Measurements from ENCODE around the gene RMND5B. TPM values are rescaled to one million over a fixed set of nuclear protein-coding genes. Genes with fewer than 3 reads are reported as not detected.

Gene RMND5B
- total and polyA plus RNA-seq, 4 donors: 28.2 to 38.9 (median 36.9) TPM

DNA sequence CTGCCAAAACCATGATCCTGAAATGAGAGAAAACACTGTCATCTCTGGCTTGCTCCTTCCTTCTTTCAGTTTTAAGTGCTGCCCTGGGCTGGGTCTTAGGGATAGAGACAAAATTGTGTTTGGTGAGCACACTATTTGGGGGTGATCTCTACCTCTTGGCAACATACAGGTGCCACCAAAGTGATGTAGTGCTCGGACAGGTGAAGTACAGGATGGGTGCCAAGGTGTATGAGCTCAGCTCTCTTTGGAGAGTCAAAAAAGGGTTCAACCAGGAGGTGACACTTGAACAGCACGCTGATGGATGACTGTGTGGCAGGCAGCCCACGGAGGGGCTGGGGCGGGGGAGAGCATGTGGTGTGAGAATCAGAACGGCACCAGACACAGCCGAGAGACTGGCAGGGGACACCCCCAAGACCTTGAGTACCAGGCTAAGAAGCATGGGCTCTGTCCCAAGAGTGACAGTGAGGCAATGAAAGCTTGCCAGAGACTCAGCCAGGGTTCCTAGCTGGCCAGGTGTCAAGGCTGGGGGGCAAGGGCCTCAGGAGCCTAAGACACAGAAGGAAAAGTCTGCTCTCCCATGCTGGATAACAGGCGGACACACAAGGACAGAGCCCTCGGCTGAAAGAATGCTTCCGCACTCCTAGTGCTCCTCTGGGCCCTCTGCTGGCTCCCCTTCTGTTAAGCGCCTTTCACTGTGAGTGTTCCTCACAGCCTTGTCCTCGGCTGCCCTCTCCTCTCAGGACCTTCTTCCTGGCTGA, 20.3 kb downstream of the RMND5B start:
- WGBS, 2 donors: 48 to 58% methylated on average over 11 of the region's 11 CpGs
- Histone ChIP-seq H3K27ac (ENCODE audit: low read depth in 1 of 2, low read length in 2 of 2) (no peak overlapping the region), H3K4me3 (ENCODE audit: low read length in 2 of 2) (no peak overlapping the region), H3K4me1 (ENCODE audit: control insufficient read depth in 1 of 2, insufficient read depth in 2 of 2, low read length in 2 of 2) (no peaks in the 10 kb centered on the region), H3K36me3 (ENCODE audit: control insufficient read depth in 1 of 2, insufficient read depth in 2 of 2, low read length in 1 of 2) (peaks cover 0 to 2% of the 10 kb centered on the region in 2 donors), H3K9me3 (ENCODE audit: control insufficient read depth, low read length) (no peaks in the 10 kb centered on the region), H3K27me3 (ENCODE audit: control insufficient read depth in 1 of 2, insufficient read depth in 2 of 2, low read length in 1 of 2) (no peaks in the 10 kb centered on the region)
- intact Hi-C loops (cut with DNase I): loop anchor here in 1 of 2 donors (5.0 kb wide), 1 partner anchor 56 kb away; no protein-coding TSS in a partner anchor
- ATAC-seq (ENCODE audit: low FRiP score): no peak
- peak in 1 of 2 donors; percentile 50 for DNase-seq

DNA sequence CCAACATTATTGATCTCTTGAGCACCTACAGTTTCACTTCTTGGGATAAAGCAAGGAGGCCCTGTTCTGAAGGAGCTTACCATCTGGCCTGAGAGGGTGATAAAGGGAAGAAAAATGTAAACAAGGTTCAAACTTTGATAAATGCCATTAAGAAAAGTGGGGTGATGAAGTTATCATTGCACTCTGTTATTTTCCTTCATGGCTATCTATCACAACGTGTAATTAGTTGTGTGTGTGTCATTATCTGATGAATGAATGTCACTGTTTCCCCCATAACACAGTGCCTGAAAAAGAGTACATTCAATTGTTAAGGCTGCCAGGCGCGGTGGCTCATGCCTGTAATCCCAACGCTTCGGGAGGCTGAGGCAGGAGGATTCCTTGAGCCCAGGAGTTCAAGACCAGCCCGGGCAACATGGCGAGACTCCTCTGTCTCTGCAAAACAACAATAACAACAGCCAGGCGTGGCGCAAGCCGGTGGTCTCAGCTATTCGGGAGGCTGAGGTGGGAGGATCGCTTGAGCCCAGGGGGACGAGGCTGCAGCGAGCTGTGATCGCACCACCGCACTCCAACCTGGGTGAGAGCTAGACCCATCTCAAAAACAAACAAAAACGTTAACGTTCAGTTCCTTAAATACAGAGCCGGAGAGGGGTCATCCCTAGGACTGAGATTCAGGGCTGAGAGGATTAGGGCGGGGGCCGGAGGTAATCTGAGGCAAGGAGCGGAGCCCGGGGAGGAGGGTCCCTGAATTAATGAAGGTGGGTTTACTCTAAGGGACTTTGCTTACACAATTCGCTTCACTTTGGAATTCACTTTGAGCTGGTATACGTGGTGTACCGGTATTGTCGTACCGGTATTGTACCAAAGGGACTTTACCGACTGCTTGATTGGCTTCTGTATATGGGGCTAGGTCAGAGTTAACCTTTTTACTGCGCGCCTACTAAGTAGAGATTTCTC, 22.0 kb downstream of the RMND5B start:
- H3K27ac ChIP-seq (ENCODE audit: low read depth in 1 of 2, low read length in 2 of 2): no peak overlapping the region
- WGBS, 2 donors: 51 to 52% methylated on average over 31 of the region's 31 CpGs
- H3K27me3 ChIP-seq (ENCODE audit: control insufficient read depth in 1 of 2, insufficient read depth in 2 of 2, low read length in 1 of 2): no peaks in the 10 kb centered on the region
- H3K4me3 ChIP-seq (ENCODE audit: low read length in 2 of 2): peak overlapping the region; percentile 20 to 60
- no peaks in the 10 kb centered on the region for H3K9me3 ChIP-seq (ENCODE audit: control insufficient read depth, low read length)
- ATAC-seq (ENCODE audit: low FRiP score) (no peak), DNase-seq (peak in 1 of 2 donors; percentile 73)
- intact Hi-C loops (cut with DNase I): loop anchor here in 1 of 2 donors (5.0 kb wide), 1 partner anchor 55 kb away; no protein-coding TSS in a partner anchor
- peaks cover 0 to 2% of the 10 kb centered on the region in 2 donors for H3K36me3 ChIP-seq (ENCODE audit: control insufficient read depth in 1 of 2, insufficient read depth in 2 of 2, low read length in 1 of 2)
- H3K4me1 ChIP-seq (ENCODE audit: control insufficient read depth in 1 of 2, insufficient read depth in 2 of 2, low read length in 2 of 2): no peaks in the 10 kb centered on the region

DNA sequence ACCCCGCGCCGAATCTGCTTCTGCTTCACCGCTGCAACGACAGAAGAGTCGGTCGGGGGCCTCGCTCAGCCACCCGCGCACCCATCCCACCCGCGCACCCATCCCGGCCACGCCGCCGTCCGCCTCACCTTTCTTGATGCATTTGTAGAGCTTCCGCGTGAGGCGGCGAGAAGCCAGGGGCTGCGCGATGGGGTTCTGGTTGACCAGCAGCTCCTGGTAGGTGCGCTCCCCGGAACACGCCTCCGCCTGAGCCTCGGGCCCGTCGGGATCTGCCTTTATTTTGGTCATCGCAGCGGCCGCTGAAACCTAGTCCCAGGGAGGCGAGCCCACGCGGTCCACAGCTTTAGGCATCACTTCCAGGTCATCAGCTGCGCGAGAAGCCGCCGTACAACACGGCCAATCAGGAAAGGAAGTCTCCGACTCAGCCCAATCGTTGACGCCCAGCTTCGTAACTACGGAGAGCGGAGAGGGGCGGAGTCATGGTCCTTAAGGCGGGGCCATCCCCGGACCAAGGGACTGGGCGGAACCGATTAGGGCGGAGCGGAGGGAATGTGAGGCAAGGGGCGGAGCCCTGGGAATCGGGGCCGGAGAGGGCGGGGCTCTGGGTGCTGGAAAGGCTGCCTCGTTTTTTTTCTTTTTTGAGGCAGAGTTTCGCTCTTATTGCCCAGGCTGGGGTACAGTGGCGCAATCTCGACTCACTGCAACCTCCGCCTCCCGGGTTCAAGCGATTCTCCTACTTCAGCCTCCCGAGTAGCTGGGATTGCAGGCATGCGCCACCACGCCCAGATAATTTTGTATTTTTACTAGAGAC, 22.9 kb downstream of the RMND5B start, which contains the start of gene NHP2:
Gene NHP2 (minus strand): TSS at position 356 of the 811 bp plus-strand sequence. CDS start 68 bp downstream, at position 288.
- H3K36me3 ChIP-seq (ENCODE audit: control insufficient read depth in 1 of 2, insufficient read depth in 2 of 2, low read length in 1 of 2): peaks cover 0 to 2% of the 10 kb centered on the region in 2 donors
- no peaks in the 10 kb centered on the region for H3K9me3 ChIP-seq (ENCODE audit: control insufficient read depth, low read length)
- ATAC-seq (ENCODE audit: low FRiP score) (peak; percentile 99), DNase-seq (peak; percentile 99)
- peak within 1 kb of the TSS in 1 of 2 donors; percentile 38 for H3K27ac ChIP-seq (ENCODE audit: low read depth in 1 of 2, low read length in 2 of 2)
- peak within 1 kb of the TSS; percentile 20 to 60 for H3K4me3 ChIP-seq (ENCODE audit: low read length in 2 of 2)
- no peaks in the 10 kb centered on the region for H3K27me3 ChIP-seq (ENCODE audit: control insufficient read depth in 1 of 2, insufficient read depth in 2 of 2, low read length in 1 of 2)
- intact Hi-C loops (cut with DNase I): loop anchor here in 1 of 2 donors (5.0 kb wide), 1 partner anchor 54 kb away; no protein-coding TSS in a partner anchor
- WGBS, 2 donors: 2% methylated on average over 67 to 68 of the region's 68 CpGs
- no peaks in the 10 kb centered on the region for H3K4me1 ChIP-seq (ENCODE audit: control insufficient read depth in 1 of 2, insufficient read depth in 2 of 2, low read length in 2 of 2)

DNA sequence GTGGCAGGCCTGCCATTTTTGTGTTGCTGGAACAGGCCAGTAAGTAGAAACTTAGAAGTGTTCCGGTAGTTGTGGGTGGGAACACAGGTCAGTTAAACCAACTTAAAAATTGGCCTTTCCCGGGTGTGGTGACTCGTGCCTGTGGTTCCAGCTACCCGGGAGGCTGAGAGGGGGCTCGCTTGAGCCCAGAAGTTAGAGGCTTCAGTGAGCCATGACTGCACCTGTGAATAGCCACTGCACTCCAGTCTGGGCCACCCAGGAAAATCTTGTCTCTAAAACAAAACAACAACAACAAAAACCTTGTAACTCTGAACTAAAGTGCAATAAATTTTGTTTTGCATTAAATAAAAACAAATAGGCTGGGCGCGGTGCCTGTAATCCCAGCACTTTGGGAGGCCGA, 24.3 kb downstream of the RMND5B start:
- WGBS, 2 donors: 82% methylated on average over 8 of the region's 8 CpGs
- no peaks in the 10 kb centered on the region for H3K4me1 ChIP-seq (ENCODE audit: control insufficient read depth in 1 of 2, insufficient read depth in 2 of 2, low read length in 2 of 2)
- DNase-seq (no peak), ATAC-seq (ENCODE audit: low FRiP score) (no peak)
- H3K4me3 ChIP-seq (ENCODE audit: low read length in 2 of 2): no peak overlapping the region
- intact Hi-C loops (cut with DNase I): no loop called here
- H3K9me3 ChIP-seq (ENCODE audit: control insufficient read depth, low read length): no peaks in the 10 kb centered on the region
- H3K36me3 ChIP-seq (ENCODE audit: control insufficient read depth in 1 of 2, insufficient read depth in 2 of 2, low read length in 1 of 2): no peaks in the 10 kb centered on the region
- H3K27me3 ChIP-seq (ENCODE audit: control insufficient read depth in 1 of 2, insufficient read depth in 2 of 2, low read length in 1 of 2): no peaks in the 10 kb centered on the region
- H3K27ac ChIP-seq (ENCODE audit: low read depth in 1 of 2, low read length in 2 of 2): no peak overlapping the region

DNA sequence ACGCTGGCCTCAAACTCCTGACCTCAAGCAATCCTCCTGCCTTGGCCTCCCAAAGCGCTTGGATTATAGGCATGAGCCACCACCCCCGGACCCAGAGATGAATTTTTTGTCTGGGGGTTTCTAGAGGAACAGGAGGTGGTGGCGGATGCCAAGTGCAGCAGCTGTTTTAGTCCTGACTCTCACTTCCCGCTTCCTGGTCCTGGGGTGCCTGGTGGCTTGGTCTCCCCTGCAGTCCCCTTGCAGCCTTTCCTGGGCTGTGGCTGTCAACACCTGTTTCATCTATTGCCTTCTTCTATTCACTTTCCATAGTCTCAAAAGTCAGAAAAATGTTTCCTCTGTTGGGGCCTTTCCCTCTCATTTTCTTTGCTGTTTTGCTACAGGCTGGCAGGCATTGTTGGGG, 29.4 kb downstream of the RMND5B start:
- H3K36me3 ChIP-seq (ENCODE audit: control insufficient read depth in 1 of 2, insufficient read depth in 2 of 2, low read length in 1 of 2): no peaks in the 10 kb centered on the region
- WGBS, 2 donors: 87 to 92% methylated on average over 5 of the region's 5 CpGs
- no peak for DNase-seq
- intact Hi-C loops (cut with DNase I): loop anchor here in 1 of 2 donors (5.0 to 10.0 kb wide), 2 partner anchors 83 to 555 kb away; partner anchors contain the start of gene B4GALT7
- no peaks in the 10 kb centered on the region for H3K27me3 ChIP-seq (ENCODE audit: control insufficient read depth in 1 of 2, insufficient read depth in 2 of 2, low read length in 1 of 2)
- H3K27ac ChIP-seq (ENCODE audit: low read depth in 1 of 2, low read length in 2 of 2): no peak overlapping the region
- ATAC-seq (ENCODE audit: low FRiP score): no peak
- no peaks in the 10 kb centered on the region for H3K9me3 ChIP-seq (ENCODE audit: control insufficient read depth, low read length)
- no peak overlapping the region for H3K4me3 ChIP-seq (ENCODE audit: low read length in 2 of 2)
- H3K4me1 ChIP-seq (ENCODE audit: control insufficient read depth in 1 of 2, insufficient read depth in 2 of 2, low read length in 2 of 2): no peaks in the 10 kb centered on the region

DNA sequence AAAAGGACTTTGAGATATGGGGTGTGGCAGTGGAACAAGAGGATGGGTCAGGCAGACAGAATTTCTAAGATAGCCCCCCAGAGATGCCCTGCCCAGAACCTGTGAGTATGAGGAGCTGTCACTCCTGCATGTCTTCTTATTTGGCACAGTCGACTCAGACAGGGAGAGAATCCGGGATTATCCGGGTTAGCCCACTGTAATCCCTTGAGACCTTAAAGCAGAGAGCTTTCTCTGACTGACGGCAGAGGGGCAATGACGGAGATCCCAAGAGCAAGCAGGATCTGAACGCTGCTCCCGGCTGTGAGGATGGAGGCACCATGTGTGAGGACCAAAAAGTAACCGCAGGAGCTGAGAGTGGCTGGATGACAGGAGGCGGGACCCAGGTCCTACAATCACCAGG, 31.7 kb downstream of the RMND5B start:
- no peak for ATAC-seq (ENCODE audit: low FRiP score)
- H3K36me3 ChIP-seq (ENCODE audit: control insufficient read depth in 1 of 2, insufficient read depth in 2 of 2, low read length in 1 of 2): no peaks in the 10 kb centered on the region
- no peak overlapping the region for H3K27ac ChIP-seq (ENCODE audit: low read depth in 1 of 2, low read length in 2 of 2)
- H3K4me1 ChIP-seq (ENCODE audit: control insufficient read depth in 1 of 2, insufficient read depth in 2 of 2, low read length in 2 of 2): no peaks in the 10 kb centered on the region
- no peaks in the 10 kb centered on the region for H3K27me3 ChIP-seq (ENCODE audit: control insufficient read depth in 1 of 2, insufficient read depth in 2 of 2, low read length in 1 of 2)
- H3K4me3 ChIP-seq (ENCODE audit: low read length in 2 of 2): no peak overlapping the region
- intact Hi-C loops (cut with DNase I): loop anchor here in 1 of 2 donors (5.0 to 10.0 kb wide), 2 partner anchors 85 to 558 kb away; partner anchors contain the start of gene B4GALT7
- WGBS, 2 donors: 73 to 74% methylated on average over 9 of the region's 9 CpGs
- DNase-seq: no peak
- H3K9me3 ChIP-seq (ENCODE audit: control insufficient read depth, low read length): no peaks in the 10 kb centered on the region

DNA sequence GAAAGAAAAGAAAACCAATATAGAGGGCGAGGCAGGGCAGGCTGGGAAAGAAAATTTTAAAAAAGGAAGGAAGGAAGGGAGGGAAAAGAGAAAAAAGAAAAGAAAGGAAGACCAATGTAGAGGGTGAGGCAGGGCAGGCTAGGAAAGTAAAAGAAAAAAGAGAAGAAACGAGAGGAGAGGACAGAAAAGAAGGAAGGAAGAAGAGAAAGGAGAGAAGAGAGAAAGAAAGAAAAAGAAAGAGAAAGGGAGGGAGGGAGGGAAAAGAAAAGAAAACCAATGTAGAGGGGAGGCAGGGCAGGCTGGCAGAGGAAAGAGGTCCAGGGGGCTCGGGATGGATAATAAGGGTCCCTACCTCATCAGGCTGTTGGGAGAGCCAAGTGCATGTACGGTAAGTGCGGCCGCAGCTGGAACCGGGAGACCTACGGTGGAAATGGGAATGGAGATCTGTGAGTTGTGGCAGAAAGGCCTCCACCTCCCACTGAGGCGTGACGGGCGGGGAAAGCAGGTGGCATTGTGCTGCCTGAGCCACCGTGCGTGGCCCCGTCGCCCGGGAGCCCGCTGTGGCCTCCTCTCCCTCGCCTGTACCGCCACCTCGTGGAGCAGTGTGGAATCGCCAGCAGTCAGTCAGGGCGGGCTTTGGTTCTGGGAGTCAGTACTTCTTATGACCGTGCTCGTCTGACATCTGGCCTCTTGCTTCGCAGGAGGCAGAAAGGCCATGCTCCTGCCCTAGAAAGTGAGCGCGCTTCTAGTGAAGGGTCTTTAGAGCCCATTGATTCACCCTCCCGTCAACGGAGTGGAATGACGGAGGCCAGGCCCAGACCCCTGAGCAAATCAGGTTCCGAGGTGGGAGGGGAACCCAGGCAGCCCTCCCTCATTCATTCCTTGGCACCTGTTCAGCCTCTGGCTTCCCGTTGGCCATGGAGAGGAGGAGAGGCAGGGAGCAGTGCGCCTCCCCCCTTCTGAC, 33.2 kb downstream of the RMND5B start:
- WGBS, 2 donors: 8 to 9% methylated on average over 33 of the region's 33 CpGs
- no peaks in the 10 kb centered on the region for H3K27me3 ChIP-seq (ENCODE audit: control insufficient read depth in 1 of 2, insufficient read depth in 2 of 2, low read length in 1 of 2)

More for the DNA sequence above, 33.2 kb downstream of the RMND5B start:
- Histone ChIP-seq H3K4me3 (ENCODE audit: low read length in 2 of 2) (no peak overlapping the region), H3K9me3 (ENCODE audit: control insufficient read depth, low read length) (no peaks in the 10 kb centered on the region), H3K27ac (ENCODE audit: low read depth in 1 of 2, low read length in 2 of 2) (no peak overlapping the region), H3K36me3 (ENCODE audit: control insufficient read depth in 1 of 2, insufficient read depth in 2 of 2, low read length in 1 of 2) (no peaks in the 10 kb centered on the region), H3K4me1 (ENCODE audit: control insufficient read depth in 1 of 2, insufficient read depth in 2 of 2, low read length in 2 of 2) (no peaks in the 10 kb centered on the region)
- intact Hi-C loops (cut with DNase I): loop anchor here (1.0 to 10.0 kb wide), 3 partner anchors 87 to 559 kb away; partner anchors contain the start of gene B4GALT7 (in 1 of the 2)
- ATAC-seq (ENCODE audit: low FRiP score) (peak; percentile 97), DNase-seq (peak; percentile 88 to 97)

Measured in aorta (tissue), 5 donors.